Tibial artery (tissue), 4 donors: ENCODE results near the gene NR1D1.
A peak's percentile ranks its signal among the peaks of the same experiment; 100 is the strongest.

ENCODE experiments used
- DNase-seq, 2 donors: peaks; one replicate each; pipeline ENCODE4 v3.0.0-alpha.2; 2019
- H3K27ac ChIP-seq, 2 donors: fragments of 200-600 bp; sonication (generic) in 1 of 2; 1 replicate in 1 of 2; 2 replicates in 1 of 2; pipeline ENCODE4 v1.5.1; 2018 to 2019; ENCODE audit warnings: mild to moderate bottlenecking in 1 of 2
- H3K27me3 ChIP-seq, 2 donors: fragments of 200-600 bp; sonication (generic) in 1 of 2; one replicate each; pipeline versions ENCODE4 v1.5.1 to v1.6.0; 2016 to 2019
- H3K36me3 ChIP-seq, 3 donors: fragments of 200-600 bp; sonication (generic) in 2 of 3; one replicate each; pipeline ENCODE4 v1.5.1; 2016 to 2019; ENCODE audit warnings: mild to moderate bottlenecking in 2 of 3
- H3K4me1 ChIP-seq, 4 donors: fragments of 200-600 bp; sonication (generic) in 2 of 4; 1 replicate in 3 of 4; 2 replicates in 1 of 4; pipeline ENCODE4 v1.5.1; 2016 to 2019
- H3K4me3 ChIP-seq, 2 donors: fragments of 200-600 bp; sonication (generic) in 1 of 2; 1 replicate in 1 of 2; 2 replicates in 1 of 2; pipeline ENCODE4 v1.5.1; 2018 to 2019; ENCODE audit warnings: mild to moderate bottlenecking in 2 of 2
- H3K9me3 ChIP-seq, 3 donors: fragments of 200-600 bp; sonication (generic) in 1 of 3; one replicate each; pipeline ENCODE4 v1.5.1; 2016 to 2019
- CTCF ChIP-seq, 2 experiments: fragments of 200-600 bp in 1 of 2; fragments of 450-650 bp in 1 of 2; IDR thresholded peaks; one replicate each; pipeline ENCODE4 v1.5.1; 2017 to 2019; ENCODE audit warnings: antibody characterized with exemption in 2 of 2, mild to moderate bottlenecking in 1 of 2, moderate library complexity in 1 of 2
- intact Hi-C: fragments of 100-400 bp; cut with DNase I; formaldehyde crosslinking; loops from one replicate; pipeline ENCODE4 v1.15.0; 2023; ENCODE audit warnings: low total_unique reads

Gene NR1D1

GRCh38 chr17:40064971-40065768 lies 35.2 kb downstream of the NR1D1 start:
- intact Hi-C loops = loop anchor here (5.0 kb wide), 1 partner anchor 47 kb away; no protein-coding TSS in a partner anchor
- Histone ChIP-seq H3K4me3 (peak overlapping the region; percentile 76 to 86), H3K9me3 (no peaks in the 10 kb centered on the region), H3K27ac (peak overlapping the region; percentile 93 to 94), H3K36me3 (no peaks in the 10 kb centered on the region), H3K4me1 (peaks cover 6 to 68% (median 63%) of the 10 kb centered on the region in 4 donors), H3K27me3 (no peaks in the 10 kb centered on the region)
- no peak for DNase-seq
- no peak for TF ChIP-seq CTCF (IDR thresholded peaks at IDR 0.05)

GRCh38 chr17:40063901-40064531 lies 36.4 kb downstream of the NR1D1 start:
- no peaks in the 10 kb centered on the region for H3K27me3 ChIP-seq
- intact Hi-C loops = loop anchor here (5.0 kb wide), 1 partner anchor 48 kb away; no protein-coding TSS in a partner anchor
- peaks cover 0 to 57% (median 51%) of the 10 kb centered on the region in 4 donors for H3K4me1 ChIP-seq
- H3K4me3 ChIP-seq = peak overlapping the region; percentile 76 to 86
- no peak for DNase-seq
- TF ChIP-seq CTCF (IDR thresholded peaks at IDR 0.05) = no peak
- no peaks in the 10 kb centered on the region for H3K9me3 ChIP-seq
- H3K27ac ChIP-seq = peak overlapping the region; percentile 93 to 94
- H3K36me3 ChIP-seq = no peaks in the 10 kb centered on the region

GRCh38 chr17:40063187-40063771 lies 37.1 kb downstream of the NR1D1 start:
- peak overlapping the region; percentile 93 to 94 for H3K27ac ChIP-seq
- H3K27me3 ChIP-seq = no peaks in the 10 kb centered on the region
- intact Hi-C loops = loop anchor here (5.0 kb wide), 1 partner anchor 49 kb away; no protein-coding TSS in a partner anchor
- H3K4me1 ChIP-seq = peaks cover 0 to 57% (median 46%) of the 10 kb centered on the region in 4 donors
- DNase-seq = peak; percentile 77 to 83
- H3K9me3 ChIP-seq = no peaks in the 10 kb centered on the region
- H3K36me3 ChIP-seq = no peaks in the 10 kb centered on the region
- peak overlapping the region; percentile 76 to 86 for H3K4me3 ChIP-seq
- no peak for TF ChIP-seq CTCF (IDR thresholded peaks at IDR 0.05)

- Histone ChIP-seq H3K4me1 (peaks cover 0 to 55% (median 39%) of the 10 kb centered on the region in 4 donors), H3K9me3 (no peaks in the 10 kb centered on the region), H3K27me3 (no peaks in the 10 kb centered on the region), H3K4me3 (peak within 1 kb of the TSS; percentile 76 to 86), H3K27ac (peak within 1 kb of the TSS; percentile 93 to 94), H3K36me3 (no peaks in the 10 kb centered on the region)
- TF ChIP-seq CTCF (IDR thresholded peaks at IDR 0.05) = no peak
- intact Hi-C loops = loop anchor here (5.0 kb wide), 1 partner anchor 50 kb away; no protein-coding TSS in a partner anchor
- DNase-seq = peak; percentile 65 to 86
Observed at GRCh38 chr17:40062329-40063186, 37.8 kb downstream of the NR1D1 start, which contains the start of gene THRA. Gene THRA (plus strand): TSS chr17:40062965. CDS start chr17:40074489, 11,524 bp downstream.

- no peak for DNase-seq
- no peak for TF ChIP-seq CTCF (IDR thresholded peaks at IDR 0.05)
- peak overlapping the region; percentile 77 to 94 for H3K27ac ChIP-seq
- H3K36me3 ChIP-seq = no peaks in the 10 kb centered on the region
- H3K9me3 ChIP-seq = no peaks in the 10 kb centered on the region
- no peak overlapping the region for H3K4me3 ChIP-seq
- intact Hi-C loops = loop anchor here (5.0 kb wide), 1 partner anchor 51 kb away; no protein-coding TSS in a partner anchor
- peaks cover 0 to 46% (median 31%) of the 10 kb centered on the region in 4 donors for H3K4me1 ChIP-seq
- no peaks in the 10 kb centered on the region for H3K27me3 ChIP-seq
Observed at GRCh38 chr17:40061609-40062038, 38.8 kb downstream of the NR1D1 start.
